GM21737 (cell line): ENCODE data around the gene STK32C.

Source experiments
- ATAC-seq: cut with Tn5 transposase; IDR thresholded peaks from one replicate; pipeline ENCODE4 v1.9.1; 2021; ENCODE audit warnings: mild to moderate bottlenecking, moderate library complexity; ENCODE audit not compliant: unreplicated experiment

The STK32C gene

GRCh38 chr10:132174237-132174636 is 133.5 kb downstream of the STK32C start:
- ATAC-seq = no peak

GRCh38 chr10:132173185-132173584 is 134.6 kb downstream of the STK32C start:
- no peak for ATAC-seq

- no peak for ATAC-seq
Measured at GRCh38 chr10:132172091-132173066, 135.4 kb downstream of the STK32C start.

- ATAC-seq = no peak
Measured at GRCh38 chr10:132170561-132171361, 137.0 kb downstream of the STK32C start.

GRCh38 chr10:132169766-132170560 is 137.8 kb downstream of the STK32C start:
- no peak for ATAC-seq

- ATAC-seq = no peak
Measured at GRCh38 chr10:132169031-132169765, 138.6 kb downstream of the STK32C start.

- ATAC-seq = no peak
Measured at GRCh38 chr10:132168571-132169030, 139.1 kb downstream of the STK32C start.

- no peak for ATAC-seq
Measured at GRCh38 chr10:132167976-132168375, 139.8 kb downstream of the STK32C start.

- ATAC-seq = no peak
Measured at GRCh38 chr10:132167041-132167674, 140.6 kb downstream of the STK32C start.

- ATAC-seq = no peak
Measured at GRCh38 chr10:132166216-132166950, 141.4 kb downstream of the STK32C start.

GRCh38 chr10:132165416-132165980 is 142.3 kb downstream of the STK32C start:
- ATAC-seq = no peak

GRCh38 chr10:132164761-132165278 is 142.9 kb downstream of the STK32C start:
- ATAC-seq = no peak

GRCh38 chr10:132163826-132164515 is 143.8 kb downstream of the STK32C start:
- no peak for ATAC-seq

GRCh38 chr10:132163278-132163765 is 144.4 kb downstream of the STK32C start:
- no peak for ATAC-seq

GRCh38 chr10:132162590-132163277 is 145.0 kb downstream of the STK32C start:
- ATAC-seq = no peak

- ATAC-seq = no peak
Measured at GRCh38 chr10:132162021-132162531, 145.7 kb downstream of the STK32C start.
